ENCODE results near the gene ATAD3C.

The ATAD3C gene

GRCh38 chr1:1406101-1406820 lies 43.2 kb upstream of the ATAD3C start:
- no peak for TF ChIP-seq CTCF (IDR thresholded peaks at IDR 0.05)

- no peak for TF ChIP-seq CTCF (IDR thresholded peaks at IDR 0.05)
Measured at GRCh38 chr1:1406821-1407635, 42.5 kb upstream of the ATAD3C start, which contains the start of gene MRPL20. Gene MRPL20, minus strand, starts transcription at chr1:1407293. Its CDS starts 76 bp downstream, at chr1:1407217.

GRCh38 chr1:1407636-1408318 lies 41.7 kb upstream of the ATAD3C start:
- no peak for TF ChIP-seq CTCF (IDR thresholded peaks at IDR 0.05)

- no peak for TF ChIP-seq CTCF (IDR thresholded peaks at IDR 0.05)
Measured at GRCh38 chr1:1411626-1412025, 37.9 kb upstream of the ATAD3C start.

GRCh38 chr1:1415751-1416150 lies 33.7 kb upstream of the ATAD3C start:
- TF ChIP-seq CTCF (IDR thresholded peaks at IDR 0.05) = no peak

GRCh38 chr1:1418464-1419362 lies 30.8 kb upstream of the ATAD3C start:
- no peak for TF ChIP-seq CTCF (IDR thresholded peaks at IDR 0.05)
